GM23338 (cell line): Measurements from ENCODE around the gene ADORA1. TPM values are rescaled to one million over a fixed set of nuclear protein-coding genes. Genes with fewer than 3 reads are reported as not detected.
A peak's percentile ranks its signal among the peaks of the same experiment; 100 is the strongest.

Experiments
- ATAC-seq: fragments of 200-7000 bp; cut with Tn5 transposase; 3 replicates; pipeline ENCODE4 v1.9.1; 2020
- DNase-seq: peaks from one replicate; pipeline ENCODE4 v3.0.0-alpha.2; 2015; ENCODE audit warnings: low spot score
- H2AFZ ChIP-seq: fragments of 200-600 bp; sonication (generic); 2 replicates; pipeline ENCODE4 v1.8.0; 2016; ENCODE audit warnings: antibody characterized with exemption, mild to moderate bottlenecking, moderate library complexity
- H3F3A ChIP-seq: fragments of 200-600 bp; sonication (generic); replicated peaks from 2 replicates; pipeline ENCODE4 v1.8.0; 2017; ENCODE audit warnings: antibody characterized with exemption, mixed run types, low read depth
- H3K27ac ChIP-seq: fragments of 200-600 bp; sonication (generic); 2 replicates; pipeline ENCODE4 v1.6.1; 2016; ENCODE audit warnings: low read depth
- H3K27me3 ChIP-seq: fragments of 200-600 bp; sonication (generic); 2 replicates; pipeline ENCODE4 v1.8.0; 2016; ENCODE audit warnings: mild to moderate bottlenecking, mixed run types, moderate library complexity; ENCODE audit not compliant: insufficient read depth
- H3K36me3 ChIP-seq: fragments of 200-600 bp; sonication (generic); 2 replicates; pipeline ENCODE4 v1.8.0; 2016; ENCODE audit warnings: mild to moderate bottlenecking; ENCODE audit not compliant: insufficient read depth
- H3K4me1 ChIP-seq: fragments of 200-600 bp; sonication (generic); 2 replicates; pipeline ENCODE4 v1.8.0; 2016; ENCODE audit warnings: mild to moderate bottlenecking, moderate library complexity; ENCODE audit not compliant: insufficient read depth
- H3K4me2 ChIP-seq: fragments of 200-600 bp; sonication (generic); 2 replicates; pipeline ENCODE4 v1.7.1; 2017; ENCODE audit warnings: mixed run types
- H3K4me3 ChIP-seq: fragments of 200-600 bp; sonication (generic); 2 replicates; pipeline ENCODE4 v1.6.1; 2016; ENCODE audit warnings: mixed run types
- H3K79me2 ChIP-seq: fragments of 200-600 bp; sonication (generic); replicated peaks from 2 replicates; pipeline ENCODE4 v1.8.0; 2017; ENCODE audit warnings: mild to moderate bottlenecking; ENCODE audit not compliant: insufficient read depth
- H3K9me2 ChIP-seq: fragments of 200-600 bp; sonication (generic); 2 replicates; pipeline ENCODE4 v1.8.0; 2017; ENCODE audit not compliant: insufficient read depth
- H4K20me1 ChIP-seq: fragments of 200-600 bp; sonication (generic); replicated peaks from 2 replicates; pipeline ENCODE4 v1.8.0; 2017; ENCODE audit warnings: mild to moderate bottlenecking; ENCODE audit not compliant: insufficient read depth
- H3K27ac Mint-ChIP-seq: 2 replicates; pipeline ENCODE4 v1.8.0; 2020; ENCODE audit warnings: inconsistent platforms, mild to moderate bottlenecking, moderate library complexity, mixed read lengths
- H3K27me3 Mint-ChIP-seq: 3 replicates; pipeline ENCODE4 v1.8.0; 2022; ENCODE audit warnings: low read depth, mild to moderate bottlenecking, moderate library complexity, mixed read lengths, inconsistent platforms; ENCODE audit not compliant: insufficient read depth, poor library complexity
- H3K36me3 Mint-ChIP-seq: 3 replicates; pipeline ENCODE4 v1.8.0; 2021; ENCODE audit warnings: low read depth, mild to moderate bottlenecking, inconsistent platforms, moderate library complexity, mixed read lengths
- H3K4me1 Mint-ChIP-seq: 3 replicates; pipeline ENCODE4 v1.8.0; 2020; ENCODE audit warnings: mild to moderate bottlenecking, inconsistent platforms, mixed read lengths
- H3K4me3 Mint-ChIP-seq: 3 replicates; pipeline ENCODE4 v1.8.0; 2021; ENCODE audit warnings: moderate library complexity, mild to moderate bottlenecking, inconsistent platforms, mixed read lengths
- H3K9me3 Mint-ChIP-seq: 3 replicates; pipeline ENCODE4 v1.8.0; 2020; ENCODE audit warnings: moderate library complexity, mild to moderate bottlenecking, inconsistent platforms, mixed read lengths
- CTCF ChIP-seq, 2 experiments: fragments of 200-600 bp in 1 of 2; sonication (generic) in 1 of 2; conservative IDR thresholded peaks; 2 replicates each; pipeline versions ENCODE4 v1.5.1 to v1.6.1; 2016 to 2017; ENCODE audit warnings: antibody characterized with exemption in 2 of 2, low read depth in 2 of 2, mild to moderate bottlenecking in 2 of 2, moderate library complexity in 1 of 2
- REST ChIP-seq: IDR thresholded peaks from one replicate; pipeline ENCODE4 v1.6.1; 2018; ENCODE audit warnings: antibody characterized with exemption; ENCODE audit not compliant: unreplicated experiment
- STAT1 ChIP-seq: IDR thresholded peaks from one replicate; pipeline ENCODE4 v1.6.1; 2016; ENCODE audit warnings: antibody characterized with exemption; ENCODE audit not compliant: unreplicated experiment
- polyA plus RNA-seq: library from polyadenylated mRNA; unstranded; fragments of >200 nt; fragmentation: Nextera tagmentation; extraction: Ambion mirVana; gene quantifications from 2 replicates; pipeline ENCODE4 v1.2.1, GENCODE V29; 2016
- total RNA-seq: library from RNA; depleted of rRNA; stranded (reverse); fragments of >200 nt; shearing (Covaris generic); gene quantifications from 2 replicates; pipeline ENCODE4 v1.2.3, GENCODE V29; 2014

The ADORA1 gene
- total and polyA plus RNA-seq, 2 experiments from 2014 or later, result 0.63 to 1.8 TPM

- no peak overlapping the region for H3K4me2 ChIP-seq
- H3K79me2 ChIP-seq, result no peaks in the 10 kb centered on the region
- H4K20me1 ChIP-seq, result no peaks in the 10 kb centered on the region
- H3K27ac ChIP-seq, result no peak overlapping the region
- Mint-ChIP-seq H3K4me1 (peaks cover 6% of the 10 kb centered on the region; the same call in 1 of the 3 replicates), H3K4me3 (no peak overlapping the region), H3K27me3 (peaks cover 13% of the 10 kb centered on the region), H3K27ac (no peak overlapping the region), H3K9me3 (no peaks in the 10 kb centered on the region), H3K36me3 (no peaks in the 10 kb centered on the region)
- no peaks in the 10 kb centered on the region for H3K36me3 ChIP-seq
- no peak overlapping the region for H3K4me3 ChIP-seq
- ATAC-seq (no peak), DNase-seq (no peak)
- H3K27me3 ChIP-seq, result peaks cover 10% of the 10 kb centered on the region
- H3K9me2 ChIP-seq, result no peaks in the 10 kb centered on the region
- no peaks in the 10 kb centered on the region for H3F3A ChIP-seq
- no peak overlapping the region for H2AFZ ChIP-seq
- H3K4me1 ChIP-seq, result no peaks in the 10 kb centered on the region
- no peak for TF ChIP-seq STAT1
- TF ChIP-seq CTCF (conservative IDR thresholded peaks at IDR 0.05; ENCODE audit: low read depth in 2 of 2), result peak in 1 of 2 experiments; percentile 41; a peak in 2 of 4 replicates
These were observed 11.3 kb upstream of the ADORA1 start for GRCh38 chr1:203116091-203116820.

GRCh38 chr1:203117611-203118575 is 9.6 kb upstream of the ADORA1 start:
- no peak overlapping the region for H3K27ac Mint-ChIP-seq
- Histone ChIP-seq H3K4me1 (no peaks in the 10 kb centered on the region), H3K79me2 (no peaks in the 10 kb centered on the region), H3K27ac (no peak overlapping the region), H3F3A (no peaks in the 10 kb centered on the region), H3K4me2 (peak overlapping the region; percentile 74), H3K36me3 (no peaks in the 10 kb centered on the region), H3K27me3 (peaks cover 10% of the 10 kb centered on the region), H3K9me2 (no peaks in the 10 kb centered on the region), H3K4me3 (peak overlapping the region; percentile 48), H4K20me1 (no peaks in the 10 kb centered on the region), H2AFZ (peak overlapping the region; percentile 100)
- H3K36me3 Mint-ChIP-seq, result no peaks in the 10 kb centered on the region
- peak overlapping the region; percentile 23; the same call in 1 of the 3 replicates for H3K4me3 Mint-ChIP-seq
- H3K9me3 Mint-ChIP-seq, result no peaks in the 10 kb centered on the region; the same call in 2 of the 3 replicates
- TF ChIP-seq CTCF (conservative IDR thresholded peaks at IDR 0.05; ENCODE audit: low read depth in 2 of 2) (peak; percentile 76 to 98), REST (no peak)
- ATAC-seq, result peak; percentile 100
- H3K27me3 Mint-ChIP-seq, result peaks cover 17% of the 10 kb centered on the region
- H3K4me1 Mint-ChIP-seq, result peaks cover 6% of the 10 kb centered on the region; the same call in 1 of the 3 replicates
- DNase-seq, result peak; percentile 96
